ENCODE data around the gene TRPM8. TPM values are rescaled to one million over a fixed set of nuclear protein-coding genes. Genes with fewer than 3 reads are reported as not detected.

The TRPM8 gene
- total RNA-seq, 1 donor from 2014 or later, result not detected

DNA sequence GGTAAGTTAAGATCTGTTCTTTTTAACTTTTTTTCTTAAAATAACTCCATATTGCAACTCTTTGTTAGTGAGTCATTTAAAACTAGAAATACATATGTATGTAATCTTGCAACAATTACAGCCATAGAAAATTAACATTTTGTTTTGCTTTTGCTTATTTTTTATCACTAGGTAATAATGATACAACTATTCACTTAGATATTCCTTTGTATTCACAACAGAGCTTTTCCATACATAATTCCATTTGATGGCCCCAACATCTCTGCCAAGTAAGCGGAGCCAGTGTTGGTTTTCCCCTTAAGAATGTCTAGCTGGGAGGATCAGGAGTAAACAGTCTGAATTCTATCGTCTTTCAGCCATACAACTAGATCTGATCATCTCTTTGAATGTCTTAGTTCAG, 149.4 kb downstream of the TRPM8 start:
- Histone ChIP-seq H3K4me3 (ENCODE audit: low read depth, low read length) (no peak overlapping the region), H3K36me3 (ENCODE audit: control insufficient read depth, insufficient read depth, low read length) (no peaks in the 10 kb centered on the region), H3K27me3 (ENCODE audit: control insufficient read depth, insufficient read depth, low read length) (no peaks in the 10 kb centered on the region)
- DNase-seq (ENCODE audit: low read depth) (no peak), FAIRE-seq (no peak)
- TF ChIP-seq, protein P1, sequence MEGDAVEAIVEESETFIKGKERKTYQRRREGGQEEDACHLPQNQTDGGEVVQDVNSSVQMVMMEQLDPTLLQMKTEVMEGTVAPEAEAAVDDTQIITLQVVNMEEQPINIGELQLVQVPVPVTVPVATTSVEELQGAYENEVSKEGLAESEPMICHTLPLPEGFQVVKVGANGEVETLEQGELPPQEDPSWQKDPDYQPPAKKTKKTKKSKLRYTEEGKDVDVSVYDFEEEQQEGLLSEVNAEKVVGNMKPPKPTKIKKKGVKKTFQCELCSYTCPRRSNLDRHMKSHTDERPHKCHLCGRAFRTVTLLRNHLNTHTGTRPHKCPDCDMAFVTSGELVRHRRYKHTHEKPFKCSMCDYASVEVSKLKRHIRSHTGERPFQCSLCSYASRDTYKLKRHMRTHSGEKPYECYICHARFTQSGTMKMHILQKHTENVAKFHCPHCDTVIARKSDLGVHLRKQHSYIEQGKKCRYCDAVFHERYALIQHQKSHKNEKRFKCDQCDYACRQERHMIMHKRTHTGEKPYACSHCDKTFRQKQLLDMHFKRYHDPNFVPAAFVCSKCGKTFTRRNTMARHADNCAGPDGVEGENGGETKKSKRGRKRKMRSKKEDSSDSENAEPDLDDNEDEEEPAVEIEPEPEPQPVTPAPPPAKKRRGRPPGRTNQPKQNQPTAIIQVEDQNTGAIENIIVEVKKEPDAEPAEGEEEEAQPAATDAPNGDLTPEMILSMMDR (IDR thresholded peaks at IDR 0.05; ENCODE audit: insufficient read depth, low read length, severe bottlenecking), result no peak

Other genes with a start within 250 kb of the TRPM8 start
- 0.26 TPM in 1 of 2 replicates, not detected in the other for gene UGT1A9, start 245.5 kb upstream of the TRPM8 start, total RNA-seq
- 0.53 and 2.2 TPM in 2 replicates for gene UGT1A7, start 235.5 kb upstream of the TRPM8 start, total RNA-seq
- 12.9 and 43.0 TPM in 2 replicates for gene UGT1A6, start 224.5 kb upstream of the TRPM8 start, total RNA-seq
- 0.26 and 3.3 TPM in 2 replicates for gene UGT1A5, start 204.5 kb upstream of the TRPM8 start, total RNA-seq
- gene UGT1A4, start 198.6 kb upstream of the TRPM8 start, total RNA-seq, result 0.26 and 2.9 TPM in 2 replicates
- gene UGT1A3, start 188.3 kb upstream of the TRPM8 start, total RNA-seq, result 2.7 TPM in 1 of 2 replicates, not detected in the other
- under 0.01 and 1.5 TPM in 2 replicates for gene UGT1A1, start 157.1 kb upstream of the TRPM8 start, total RNA-seq
- not detected in 2 replicates for gene MROH2A, start 139.0 kb upstream of the TRPM8 start, total RNA-seq
- gene HJURP, start 62.8 kb upstream of the TRPM8 start, total RNA-seq, result under 0.01 and 0.13 TPM in 2 replicates
- gene SPP2, start 133.3 kb downstream of the TRPM8 start, total RNA-seq, result not detected in 2 replicates

Data from bronchial epithelial cell (primary cell).